DMS79 treated with DMSO at 0.1 percent for 48 hours (cell line): Measurements from ENCODE around the gene FIBCD1.
A peak's percentile ranks its signal among the peaks of the same experiment; 100 is the strongest.

ENCODE experiments used
- DNase-seq: peaks from one replicate; lab custom pipeline; 2025; lab: John Stamatoyannopoulos, UW

Gene FIBCD1

GRCh38 chr9:130936285-130937117, 2.5 kb downstream of the FIBCD1 start:
- DNase-seq, result no peak

- no peak for DNase-seq
Observed at GRCh38 chr9:130935648-130936271, 3.3 kb downstream of the FIBCD1 start.

- DNase-seq, result no peak
Observed at GRCh38 chr9:130934702-130935647, 4.1 kb downstream of the FIBCD1 start.

GRCh38 chr9:130934246-130934645, 4.8 kb downstream of the FIBCD1 start:
- no peak for DNase-seq

- no peak for DNase-seq
Observed at GRCh38 chr9:130933114-130934046, 5.7 kb downstream of the FIBCD1 start.

- DNase-seq, result no peak
Observed at GRCh38 chr9:130932255-130933079, 6.6 kb downstream of the FIBCD1 start.

- peak; percentile 59 for DNase-seq
Observed at GRCh38 chr9:130931508-130932254, 7.4 kb downstream of the FIBCD1 start.

GRCh38 chr9:130930804-130931349, 8.2 kb downstream of the FIBCD1 start:
- no peak for DNase-seq

- no peak for DNase-seq
Observed at GRCh38 chr9:130930132-130930803, 8.8 kb downstream of the FIBCD1 start.

- DNase-seq, result no peak
Observed at GRCh38 chr9:130929571-130930038, 9.4 kb downstream of the FIBCD1 start.

- peak; percentile 33 for DNase-seq
Observed at GRCh38 chr9:130927995-130928900, 10.8 kb downstream of the FIBCD1 start.

- DNase-seq, result no peak
Observed at GRCh38 chr9:130927338-130927737, 11.7 kb downstream of the FIBCD1 start.

- no peak for DNase-seq
Observed at GRCh38 chr9:130925050-130925678, 13.9 kb downstream of the FIBCD1 start.

GRCh38 chr9:130924448-130924788, 14.6 kb downstream of the FIBCD1 start:
- DNase-seq, result no peak

GRCh38 chr9:130923611-130924447, 15.2 kb downstream of the FIBCD1 start:
- DNase-seq, result no peak

GRCh38 chr9:130922893-130923610, 16.0 kb downstream of the FIBCD1 start:
- DNase-seq, result no peak
